Measurements from ENCODE around the gene SUCLG2. TPM values are rescaled to one million over a fixed set of nuclear protein-coding genes. Genes with fewer than 3 reads are reported as not detected.

The SUCLG2 gene
- total and polyA plus RNA-seq, 10 of the 15 experiments (the other 5 are each of a cell fraction or from before 2014, with no cell fraction given): 17.8 to 50.9 (median 37.2) TPM

DNA sequence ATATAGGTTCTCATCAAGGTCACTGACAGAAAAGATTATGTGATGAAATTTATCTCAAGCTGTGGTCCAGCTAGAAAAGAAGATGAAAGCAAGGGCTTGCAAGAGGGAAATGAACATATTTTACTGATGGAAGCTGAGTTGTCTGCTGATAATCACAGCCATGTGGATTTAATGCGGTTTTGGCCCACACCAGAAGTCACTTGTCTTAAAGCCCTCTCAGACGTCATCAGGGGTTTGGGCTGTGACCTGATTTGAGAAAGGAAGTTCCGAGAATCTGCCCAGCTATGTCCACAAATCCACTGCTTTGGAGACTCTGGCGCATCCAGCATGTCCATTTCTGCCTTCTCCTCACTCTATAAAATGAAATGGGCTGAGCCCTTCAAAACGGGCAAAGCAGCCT is 278.4 kb downstream of the SUCLG2 start:
- no peak overlapping the region for H3K27ac ChIP-seq (ENCODE audit: control insufficient read depth, insufficient read depth)
- in situ Hi-C loops (cut with MboI) (loop anchor here (10.0 kb wide), 1 partner anchor 1509 kb away; no protein-coding TSS in a partner anchor), intact Hi-C loops (cut with micrococcal nuclease; ENCODE audit: unreplicated experiment) (no loop called here)
- no peaks in the 10 kb centered on the region for H3K4me1 ChIP-seq (ENCODE audit: control insufficient read depth, insufficient read depth, low read length)
- no peaks in the 10 kb centered on the region for H3K79me2 ChIP-seq (ENCODE audit: control insufficient read depth, insufficient read depth, low read length)
- ChIA-PET RAD21 (ENCODE audit: unreplicated experiment) (no interaction called here), CTCF (no interaction called here), SMC1A (ENCODE audit: uncharacterized antibody, unreplicated experiment) (no interaction called here), POLR2A (no interaction called here)
- no peak overlapping the region for H2AFZ ChIP-seq (ENCODE audit: control insufficient read depth, low read depth, low read length)
- 98% methylated on average over 5 of the region's 5 CpGs for WGBS (ENCODE audit: insufficient coverage, insufficient replicate concordance, low lambda C conversion rate, missing lambda C conversion rate)
- BruUV-seq (replicated peaks): no TSS peak
- no peaks in the 10 kb centered on the region for H3K27me3 ChIP-seq (replicated peaks in 1 of 2; ENCODE audit: control insufficient read depth in 2 of 2, insufficient read depth in 2 of 2, low read length in 1 of 2)
- DNase-seq (ENCODE audit: low read depth, low spot score) (no peak), ATAC-seq (no peak), FAIRE-seq (no peak)
- no peaks in the 10 kb centered on the region for H3K36me3 ChIP-seq (ENCODE audit: control insufficient read depth in 2 of 2, insufficient read depth in 2 of 2, low read length in 1 of 2)
- no peaks in the 10 kb centered on the region for H3K9me3 ChIP-seq (replicated peaks; ENCODE audit: control insufficient read depth, insufficient read depth, low read length)
- TF ChIP-seq IKZF2 (IDR thresholded peaks at IDR 0.05) (no peak), ZNF622 (IDR thresholded peaks at IDR 0.05) (no peak), MTA2 (IDR thresholded peaks at IDR 0.05; ENCODE audit: low read depth) (no peak), ZNF274 (IDR thresholded peaks at IDR 0.05; ENCODE audit: insufficient read depth, insufficient read length) (no peak), IKZF1 (conservative IDR thresholded peaks at IDR 0.05) (no peak), EGR1 (IDR thresholded peaks at IDR 0.05; ENCODE audit: borderline replicate concordance in 1 of 2, low read depth in 2 of 2, low read length in 2 of 2) (no peak), MXI1 (IDR thresholded peaks at IDR 0.05; ENCODE audit: low read depth, low read length) (no peak), NBN (IDR thresholded peaks at IDR 0.05) (no peak)
- TF ChIP-seq, protein P1, sequence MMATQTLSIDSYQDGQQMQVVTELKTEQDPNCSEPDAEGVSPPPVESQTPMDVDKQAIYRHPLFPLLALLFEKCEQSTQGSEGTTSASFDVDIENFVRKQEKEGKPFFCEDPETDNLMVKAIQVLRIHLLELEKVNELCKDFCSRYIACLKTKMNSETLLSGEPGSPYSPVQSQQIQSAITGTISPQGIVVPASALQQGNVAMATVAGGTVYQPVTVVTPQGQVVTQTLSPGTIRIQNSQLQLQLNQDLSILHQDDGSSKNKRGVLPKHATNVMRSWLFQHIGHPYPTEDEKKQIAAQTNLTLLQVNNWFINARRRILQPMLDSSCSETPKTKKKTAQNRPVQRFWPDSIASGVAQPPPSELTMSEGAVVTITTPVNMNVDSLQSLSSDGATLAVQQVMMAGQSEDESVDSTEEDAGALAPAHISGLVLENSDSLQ (IDR thresholded peaks at IDR 0.05): no peak
- no peak overlapping the region for H3K4me2 ChIP-seq (ENCODE audit: control insufficient read depth, insufficient read depth)
- H3K4me3 ChIP-seq: no peak overlapping the region
- no peak overlapping the region for H3K9ac ChIP-seq (ENCODE audit: control insufficient read depth, insufficient read depth, low read length)
- no peaks in the 10 kb centered on the region for H4K20me1 ChIP-seq (ENCODE audit: control insufficient read depth, insufficient read depth)
